GM12872 (cell line): Measurements from ENCODE around the gene RPL36A.

Experiments used
- CTCF ChIP-seq: IDR thresholded peaks from 3 replicates; pipeline ENCODE4 v1.5.1; 2011; ENCODE audit warnings: low read depth, mild to moderate bottlenecking, low read length, moderate library complexity; ENCODE audit not compliant: insufficient read depth

Gene RPL36A

DNA sequence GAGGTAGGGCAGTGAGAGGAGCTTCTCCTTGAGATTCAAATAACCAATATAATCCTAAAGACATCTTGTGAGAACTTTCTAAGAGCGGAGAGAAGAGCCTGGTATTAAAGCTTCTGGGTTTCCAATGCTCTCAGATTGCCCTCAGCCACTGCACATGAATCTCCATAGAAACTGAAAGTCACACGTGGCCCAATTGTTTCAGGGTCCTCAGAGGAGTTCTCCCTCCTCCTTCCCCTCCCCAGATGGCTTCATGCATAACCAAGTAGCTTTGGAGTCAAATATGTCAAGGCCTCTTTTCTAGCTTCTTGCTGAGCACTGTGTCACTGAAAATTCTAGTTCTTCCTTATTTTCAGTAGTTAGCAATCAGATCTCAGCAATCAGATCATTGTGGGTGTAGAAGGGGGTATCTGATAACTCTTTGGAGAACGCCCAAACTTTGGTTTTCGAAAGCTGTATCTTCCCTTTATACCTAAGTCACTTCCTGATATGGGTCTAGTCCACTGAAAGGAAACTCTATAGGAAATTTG, 7.1 kb upstream of the RPL36A start:
- TF ChIP-seq CTCF = no peak

- no peak for TF ChIP-seq CTCF
Observed at GRCh38 chrX:101385026-101385684, 5.7 kb upstream of the RPL36A start.

DNA sequence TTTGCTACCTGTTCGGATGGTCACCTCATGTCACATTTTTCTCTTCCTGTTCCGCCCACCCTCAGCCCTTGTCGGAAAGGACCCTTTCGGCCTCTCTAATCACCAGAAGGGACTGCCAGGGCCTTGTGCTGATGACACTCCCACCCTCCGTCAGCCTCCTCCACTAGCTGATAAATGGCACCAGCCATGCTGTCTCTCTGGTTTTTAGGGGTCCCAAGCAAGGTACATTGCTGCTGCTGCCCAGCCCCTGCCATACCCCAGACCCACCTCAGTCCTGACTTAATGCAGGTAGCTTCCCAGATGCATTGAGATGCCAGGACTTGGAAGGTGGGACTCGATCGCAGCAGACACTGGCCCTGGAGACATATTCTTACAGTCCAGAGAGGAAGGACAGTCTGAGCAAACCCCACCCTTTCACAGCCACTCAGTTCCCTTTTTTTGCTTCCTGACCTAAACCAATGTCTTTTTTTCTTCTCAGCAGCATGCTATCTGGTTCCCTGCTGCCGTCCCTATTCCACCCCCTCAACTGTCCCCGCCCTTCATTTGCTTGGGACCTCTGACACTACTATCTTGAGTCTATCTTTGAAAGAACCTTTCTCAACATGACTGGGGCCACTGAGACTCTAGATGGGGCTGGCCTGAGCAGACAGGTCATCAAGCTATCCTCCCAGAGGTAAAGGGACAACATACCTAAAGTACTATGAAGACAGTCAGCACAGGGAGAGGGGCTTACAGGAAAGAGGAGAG, 4.8 kb upstream of the RPL36A start, which contains the start of gene BTK:
Gene BTK (minus strand): TSS at position 397 of the 747 bp plus-strand sequence. CDS start 10,907 bp downstream, outside the sequence.
- TF ChIP-seq CTCF = no peak

- no peak for TF ChIP-seq CTCF
Observed at GRCh38 chrX:101386542-101386885, 4.3 kb upstream of the RPL36A start.

GRCh38 chrX:101388604-101389003, 2.2 kb upstream of the RPL36A start:
- TF ChIP-seq CTCF = no peak

GRCh38 chrX:101391831-101392230, 1.0 kb downstream of the RPL36A start:
- TF ChIP-seq CTCF = no peak

- TF ChIP-seq CTCF = no peak
Observed at GRCh38 chrX:101393530-101394305, 2.9 kb downstream of the RPL36A start.
